GM21390 (cell line): ENCODE results near the gene ENOX1.

Experiments used
- ATAC-seq: cut with Tn5 transposase; IDR thresholded peaks from one replicate; pipeline ENCODE4 v1.9.1; 2021; ENCODE audit not compliant: unreplicated experiment

Gene ENOX1

DNA sequence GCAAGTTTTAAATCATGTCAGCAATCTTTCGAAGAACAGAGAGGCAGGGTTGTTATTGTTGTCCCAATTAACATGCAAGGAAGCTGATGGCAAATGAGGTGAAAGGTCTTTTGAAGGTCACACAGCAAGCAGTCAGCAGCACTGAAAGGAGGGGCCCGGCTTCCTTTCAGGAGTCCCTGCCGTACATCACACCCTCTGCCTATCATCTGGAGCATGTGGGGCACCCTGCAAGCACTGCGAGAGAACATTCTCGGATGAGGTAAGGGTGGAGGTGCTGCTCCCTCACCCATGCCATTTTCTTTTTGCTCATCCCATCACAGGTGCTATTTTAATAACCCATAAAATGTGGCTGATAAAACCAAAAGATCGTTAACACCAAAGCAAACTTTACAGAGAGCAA is 111.2 kb downstream of the ENOX1 start:
- no peak for ATAC-seq

DNA sequence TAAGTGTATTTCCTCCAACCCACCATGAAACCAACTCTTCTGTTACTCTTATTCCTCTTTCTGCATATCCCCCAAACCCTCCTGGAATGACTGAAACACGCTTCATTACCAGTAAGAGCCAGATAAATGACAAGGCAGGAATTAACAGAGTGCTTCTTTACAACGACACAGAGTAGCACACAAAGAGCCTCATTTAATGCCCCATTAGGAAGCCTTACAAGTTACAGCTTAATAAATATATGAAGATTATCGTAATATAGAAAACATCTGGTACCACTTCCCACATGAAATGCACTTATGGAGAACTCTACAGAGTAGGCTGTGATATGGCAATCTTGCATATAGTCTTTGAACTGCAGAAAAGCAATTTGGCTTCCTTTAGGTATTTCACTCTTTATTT is 116.8 kb downstream of the ENOX1 start:
- no peak for ATAC-seq

DNA sequence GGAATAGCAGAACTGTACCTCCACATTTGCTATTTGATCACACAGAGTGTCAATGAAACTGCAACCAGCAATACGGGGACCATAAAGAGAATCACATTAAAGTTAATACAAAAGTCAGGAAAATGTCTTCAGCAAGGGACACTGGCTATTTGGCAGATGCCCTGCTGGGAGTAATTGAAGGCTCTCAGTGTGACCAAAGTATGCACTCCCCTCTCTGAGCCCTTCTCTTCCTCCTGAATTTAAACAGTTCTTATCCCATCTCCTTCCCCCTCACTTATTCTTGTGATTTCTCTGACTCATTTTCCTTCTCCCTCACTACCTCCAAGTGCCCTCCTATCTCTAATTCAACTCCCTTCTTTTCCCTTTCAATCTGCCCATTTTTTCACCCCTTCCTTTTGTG is 117.7 kb downstream of the ENOX1 start:
- no peak for ATAC-seq

DNA sequence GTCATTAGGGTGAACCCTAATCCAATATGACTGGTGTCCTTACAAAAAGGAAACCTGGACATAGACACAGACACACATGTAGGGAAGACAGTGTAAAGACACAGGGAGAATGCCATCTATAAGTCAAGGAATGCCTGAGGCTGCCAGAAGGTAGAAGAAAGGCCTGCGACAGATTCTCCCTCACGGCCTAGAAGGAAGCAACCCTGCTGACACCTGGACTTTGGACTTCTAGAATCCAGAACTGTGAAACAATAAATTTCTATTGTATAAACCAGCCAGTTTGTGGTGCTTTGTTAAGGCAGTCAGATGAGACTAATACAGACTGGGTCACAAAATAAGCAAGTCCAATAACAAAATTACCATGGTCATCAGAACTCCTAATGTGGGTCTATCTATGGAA is 120.4 kb downstream of the ENOX1 start:
- ATAC-seq = no peak

DNA sequence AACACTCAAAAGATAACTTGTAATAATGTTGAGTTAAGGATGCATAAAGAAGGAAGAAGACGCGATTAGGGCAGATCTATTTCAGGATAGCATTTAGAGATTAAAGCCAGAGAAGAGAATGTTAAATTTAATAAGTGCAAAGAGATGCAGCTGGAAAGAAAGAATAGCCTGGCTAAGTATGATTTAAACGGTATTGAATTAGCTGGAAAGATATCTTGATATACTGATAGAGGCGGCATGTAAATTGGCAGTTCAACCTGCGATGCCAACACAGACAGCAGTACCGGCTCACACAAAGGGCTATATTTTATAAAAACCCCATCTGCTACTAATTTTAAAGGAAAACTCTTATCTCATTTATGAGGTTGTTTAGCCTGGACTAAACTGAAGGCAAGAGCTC is 121.4 kb downstream of the ENOX1 start:
- ATAC-seq = no peak

DNA sequence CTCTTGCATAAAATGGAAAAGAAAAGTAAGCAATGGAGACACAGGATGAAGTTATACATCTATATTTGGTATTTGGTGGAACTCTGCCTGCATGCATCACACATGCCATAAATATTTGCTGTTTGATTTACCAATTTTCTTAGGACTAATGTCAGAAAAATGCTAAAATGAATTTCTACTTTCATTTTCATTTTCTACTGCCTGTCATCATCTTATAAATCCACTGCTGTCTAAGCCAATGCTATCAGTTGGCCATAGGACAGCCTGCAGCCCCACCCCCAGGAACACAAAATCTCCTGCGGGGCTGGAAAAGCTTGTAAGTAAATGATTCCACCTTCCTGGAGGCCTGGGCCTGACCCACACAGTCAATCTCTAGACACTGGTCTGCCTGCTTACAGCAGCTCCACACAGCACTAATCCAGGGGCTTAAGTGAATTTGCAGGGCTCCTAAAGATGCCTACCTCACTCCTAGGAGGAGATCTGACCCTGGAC is 122.0 kb downstream of the ENOX1 start:
- ATAC-seq = no peak

DNA sequence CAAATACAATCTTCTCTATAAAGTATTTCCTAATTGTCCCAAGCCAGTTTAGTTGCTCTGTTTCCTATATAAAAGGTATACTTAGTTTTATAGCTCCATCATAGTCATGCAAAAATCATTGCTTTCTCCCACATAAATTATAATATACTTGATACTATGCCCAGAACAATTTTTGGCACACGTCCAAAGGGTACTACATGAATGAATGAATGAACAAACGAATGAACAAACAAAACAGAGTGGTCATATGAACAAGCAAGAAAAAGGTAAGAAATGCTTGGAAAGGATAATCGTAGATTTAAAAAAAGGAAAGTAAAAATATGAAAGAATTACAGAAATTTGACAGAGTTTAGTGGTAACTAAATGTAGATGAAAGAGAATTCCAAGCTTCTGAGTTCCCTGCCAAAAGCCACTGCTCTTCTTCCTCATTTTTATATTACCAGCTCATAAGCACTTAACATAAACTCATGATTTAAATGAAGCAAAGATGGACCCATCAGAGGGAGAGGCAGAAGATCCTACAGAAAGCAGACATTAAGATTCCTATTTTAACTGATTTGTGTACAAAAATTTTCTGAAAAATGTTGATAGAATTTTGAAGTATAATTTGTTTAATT is 123.2 kb downstream of the ENOX1 start:
- ATAC-seq = no peak

DNA sequence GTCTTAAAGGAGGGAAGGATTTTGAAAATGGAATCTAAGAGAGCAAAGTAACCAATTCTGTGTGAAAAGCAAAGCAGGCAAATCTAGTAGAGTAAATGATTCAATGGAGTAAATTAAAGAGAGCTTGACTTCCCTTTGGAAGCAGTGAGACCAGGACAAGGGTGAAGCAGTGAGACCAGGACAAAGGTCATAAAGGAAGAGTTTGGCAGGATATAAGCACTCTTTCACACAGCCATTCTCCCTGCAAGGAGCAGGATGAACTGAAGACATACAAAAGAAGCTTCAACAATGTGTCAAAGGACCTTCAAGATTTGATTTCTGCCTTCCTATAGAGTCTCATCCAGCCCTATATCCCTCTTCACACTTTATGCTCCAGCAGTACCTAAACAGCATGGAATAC is 123.8 kb downstream of the ENOX1 start:
- no peak for ATAC-seq

DNA sequence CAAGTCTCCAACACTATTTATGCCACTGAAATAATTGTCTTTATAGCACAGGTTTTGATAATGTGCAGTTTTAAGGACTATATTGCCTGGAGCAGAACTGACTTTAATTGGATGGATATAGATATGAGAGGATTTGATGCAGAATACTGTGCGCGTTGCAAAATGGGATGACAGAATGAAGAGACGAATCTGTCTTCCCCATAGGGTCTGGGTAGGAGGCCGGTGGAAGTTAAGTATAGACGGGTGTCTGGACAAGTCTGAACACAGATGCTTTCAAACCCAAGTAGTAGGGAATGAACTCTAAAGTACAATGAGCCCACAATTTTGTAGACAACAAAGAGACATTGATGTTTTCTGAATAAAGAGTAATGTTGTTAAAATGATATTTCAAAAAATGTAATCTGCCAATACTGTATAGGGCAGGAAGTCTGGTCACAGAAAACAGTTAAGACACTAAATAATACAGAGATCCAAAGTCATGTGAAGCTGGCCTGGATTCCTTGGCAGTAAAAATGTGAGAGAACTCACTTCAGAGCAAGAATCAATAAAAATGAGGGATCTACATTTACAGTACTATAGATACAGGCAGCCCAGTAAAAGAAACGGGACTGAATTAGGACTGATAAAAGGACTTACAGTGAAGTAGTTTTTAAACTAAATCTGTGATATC is 125.5 kb downstream of the ENOX1 start:
- ATAC-seq = no peak

DNA sequence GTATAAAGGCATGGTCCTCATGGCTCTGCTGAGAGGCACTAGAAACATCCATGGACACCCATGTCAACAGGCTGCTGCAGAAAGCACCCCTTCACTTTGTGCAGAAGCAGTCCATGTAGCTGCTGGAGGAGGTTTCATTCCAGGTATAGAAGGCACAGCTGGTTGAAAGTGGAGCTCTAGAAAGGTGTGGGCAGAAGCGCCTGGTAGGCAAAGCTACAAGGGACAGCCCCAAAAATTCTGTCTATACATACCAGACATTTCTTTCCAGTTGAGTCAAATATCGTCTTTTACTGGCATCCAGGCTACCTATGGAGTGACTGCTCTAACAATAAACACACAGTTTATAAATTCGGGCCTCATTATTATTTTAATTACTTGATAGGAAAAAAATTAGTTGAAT is 129.3 kb downstream of the ENOX1 start:
- no peak for ATAC-seq

DNA sequence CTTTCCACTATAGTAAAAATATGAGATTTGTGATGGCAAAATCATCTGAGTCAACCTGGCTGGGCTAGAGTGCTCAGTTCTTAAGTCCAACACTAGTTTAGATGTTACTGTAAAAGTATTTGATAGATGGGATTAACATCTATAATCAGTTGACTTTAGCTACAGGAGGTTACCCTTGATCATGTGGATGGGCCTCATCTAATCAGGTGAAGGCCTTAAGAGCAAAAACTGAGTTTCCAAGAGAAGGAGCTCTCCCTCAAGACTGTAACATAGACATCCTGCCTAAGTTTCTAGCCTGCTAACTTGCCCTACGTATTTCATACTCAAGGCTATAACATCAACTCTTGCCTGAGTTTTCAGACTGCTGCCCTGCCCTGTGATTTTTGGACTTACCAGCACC is 132.8 kb downstream of the ENOX1 start:
- no peak for ATAC-seq

DNA sequence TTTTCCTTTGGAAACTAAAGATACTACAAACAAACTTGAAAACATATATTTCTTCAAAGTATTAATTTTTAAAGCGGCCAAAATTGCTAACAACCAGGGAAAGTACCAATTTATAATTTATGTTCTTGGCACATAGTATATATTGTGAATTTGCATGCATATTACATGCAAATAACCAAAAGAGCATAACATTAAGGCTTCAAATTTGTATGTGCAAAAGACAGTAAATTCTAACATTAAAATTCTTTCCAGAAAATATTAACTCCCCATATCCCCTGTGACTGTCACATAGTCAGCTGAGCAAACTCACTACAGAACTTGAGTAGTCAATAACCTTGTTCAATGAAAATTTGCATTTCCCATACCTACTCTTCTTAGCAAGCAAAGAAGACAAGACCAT is 133.4 kb downstream of the ENOX1 start:
- no peak for ATAC-seq

DNA sequence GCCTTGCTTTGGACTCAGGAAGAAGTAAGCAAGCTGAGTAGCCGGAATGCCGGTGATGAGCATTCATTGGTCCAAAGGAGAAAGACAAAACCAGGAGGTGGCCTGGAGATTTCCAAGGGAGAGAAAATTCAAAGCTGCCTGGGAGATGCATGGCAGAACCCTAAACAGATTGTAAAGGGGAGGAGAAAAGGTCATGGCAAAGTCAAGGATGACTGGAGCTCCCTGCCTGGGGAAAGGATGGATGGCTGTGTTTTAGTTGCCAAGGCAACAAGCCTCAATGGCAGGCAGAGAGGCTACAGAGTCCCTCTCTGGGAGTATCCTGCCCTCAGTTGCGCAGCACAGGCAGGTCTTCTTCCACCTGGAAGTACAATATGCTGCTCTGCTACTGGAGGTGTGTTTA is 134.0 kb downstream of the ENOX1 start:
- ATAC-seq = no peak

DNA sequence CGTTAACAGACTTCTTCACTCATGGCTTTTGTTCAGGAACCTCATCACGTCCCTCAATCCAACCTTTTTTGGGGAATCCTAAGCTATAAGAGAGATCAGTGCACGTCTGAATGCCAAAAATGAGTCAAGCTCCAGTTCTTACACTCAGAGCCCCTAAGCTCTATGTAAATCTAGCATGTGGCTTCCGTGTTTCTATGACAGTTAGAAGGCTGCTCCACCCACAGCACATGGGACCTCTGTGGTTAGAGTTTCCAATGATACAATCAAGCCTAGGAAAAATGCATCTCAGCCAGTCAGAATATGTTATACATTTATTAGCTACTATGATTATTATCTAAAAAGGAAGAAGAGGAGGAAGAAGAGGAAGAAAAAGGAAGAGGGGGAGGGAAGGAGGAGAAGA is 135.9 kb downstream of the ENOX1 start:
- ATAC-seq = no peak

DNA sequence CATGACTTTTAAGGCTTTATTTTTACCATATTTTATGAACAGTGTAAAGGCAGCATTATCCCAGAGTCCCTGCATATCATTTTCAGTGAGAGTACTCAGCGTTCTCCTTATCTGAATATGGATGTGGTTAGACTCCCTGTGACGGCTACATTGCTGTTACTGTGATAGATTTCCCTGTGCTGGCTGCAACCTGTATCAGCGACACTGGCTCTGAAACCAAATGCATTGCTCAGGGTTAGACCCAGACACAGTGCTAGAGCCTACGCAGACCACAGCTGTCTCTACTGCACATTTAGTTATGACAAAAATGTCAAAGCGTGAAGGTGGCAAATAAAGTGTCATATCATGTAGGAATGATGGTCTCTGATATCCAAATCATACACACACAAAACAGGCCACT is 138.0 kb downstream of the ENOX1 start:
- ATAC-seq = no peak

DNA sequence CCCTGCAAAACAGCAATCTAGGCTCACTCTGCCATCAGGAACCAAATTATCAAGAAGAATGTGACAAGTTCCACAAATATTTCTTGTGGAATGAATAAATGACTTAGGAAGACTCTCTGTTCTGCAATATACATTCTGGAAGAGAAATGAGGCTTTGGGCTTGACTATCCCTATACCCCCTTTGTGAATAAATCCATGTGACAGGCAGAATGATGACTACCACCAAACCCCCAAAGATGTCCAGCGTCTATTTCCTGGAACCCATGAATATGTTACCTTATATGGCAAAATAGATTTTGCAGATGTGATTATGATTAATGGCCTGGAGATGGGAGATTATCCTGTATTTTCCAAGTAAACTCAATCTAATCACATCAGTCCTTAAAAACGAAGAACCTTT is 139.3 kb downstream of the ENOX1 start:
- no peak for ATAC-seq

DNA sequence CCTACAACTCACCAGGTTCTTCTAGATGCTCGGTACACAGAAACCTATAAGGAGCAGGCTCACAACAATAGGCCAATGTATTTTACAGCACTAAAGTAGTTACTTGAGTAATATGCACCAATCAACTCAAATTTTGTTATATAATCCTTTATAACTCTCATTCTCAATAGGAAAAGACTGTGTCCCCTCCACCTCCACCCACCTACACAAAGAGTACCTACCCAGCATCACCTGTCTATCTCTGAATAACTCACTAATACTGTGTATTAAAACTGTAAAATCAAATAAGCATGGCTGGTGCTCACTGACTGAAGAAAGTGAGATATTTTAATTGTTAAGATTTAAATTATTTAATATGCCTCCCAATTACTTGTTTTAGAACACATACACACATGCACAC is 146.3 kb downstream of the ENOX1 start:
- no peak for ATAC-seq

DNA sequence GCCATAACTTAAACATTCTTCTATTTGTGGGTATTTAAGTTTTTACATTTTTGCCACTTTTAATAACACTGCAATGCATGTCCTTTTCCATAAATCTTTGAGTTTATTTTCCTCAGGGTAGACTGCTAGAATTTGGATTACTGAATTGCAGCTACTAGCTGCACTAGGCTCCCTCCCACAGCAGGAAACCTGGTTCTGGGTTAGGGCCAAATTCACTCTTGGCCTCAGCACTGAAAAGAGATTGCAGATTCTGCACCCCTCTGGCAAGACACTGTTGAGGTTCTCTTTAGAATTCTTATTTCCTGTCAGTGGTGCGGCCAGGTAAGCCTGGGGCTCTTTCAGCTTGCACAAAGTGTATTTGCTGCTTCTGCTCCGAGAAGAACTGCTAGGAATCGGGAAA is 155.7 kb downstream of the ENOX1 start:
- ATAC-seq = no peak

DNA sequence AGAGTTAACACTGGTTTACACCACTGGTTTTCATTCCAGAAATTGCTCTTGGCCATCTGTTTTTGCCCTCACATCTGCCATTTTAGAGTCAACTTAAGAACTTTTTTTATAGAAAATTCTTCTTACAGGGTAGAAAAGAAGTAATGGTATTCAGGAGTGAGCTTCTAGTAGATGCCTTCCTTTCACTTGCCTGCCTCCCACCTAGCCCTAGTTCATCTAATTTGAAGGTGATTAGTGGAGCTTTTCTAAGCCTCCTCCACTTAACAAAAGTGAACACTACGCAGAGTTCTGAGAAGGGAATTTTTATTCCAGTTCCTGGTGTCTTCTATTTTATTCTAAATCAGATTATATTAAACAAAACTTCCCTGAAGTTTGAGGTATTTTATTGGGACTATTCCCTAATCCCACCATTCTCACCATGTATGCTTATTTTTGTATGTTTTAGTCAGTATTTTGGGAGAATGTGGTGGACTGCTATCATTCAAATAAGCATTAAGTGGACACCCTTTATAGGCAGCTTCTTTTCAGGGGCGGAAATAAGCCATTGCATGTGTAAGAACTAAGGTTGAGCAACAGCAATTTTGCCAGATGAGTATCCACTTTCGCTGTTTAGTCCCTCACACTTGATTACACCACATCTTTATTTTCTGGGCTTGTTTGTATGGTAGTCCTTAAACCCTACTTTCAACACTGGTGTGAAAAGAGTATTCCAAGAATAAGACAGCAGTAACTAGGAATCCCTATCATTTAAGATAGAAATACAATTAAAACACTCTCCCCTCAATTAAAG is 156.9 kb downstream of the ENOX1 start:
- ATAC-seq = no peak

DNA sequence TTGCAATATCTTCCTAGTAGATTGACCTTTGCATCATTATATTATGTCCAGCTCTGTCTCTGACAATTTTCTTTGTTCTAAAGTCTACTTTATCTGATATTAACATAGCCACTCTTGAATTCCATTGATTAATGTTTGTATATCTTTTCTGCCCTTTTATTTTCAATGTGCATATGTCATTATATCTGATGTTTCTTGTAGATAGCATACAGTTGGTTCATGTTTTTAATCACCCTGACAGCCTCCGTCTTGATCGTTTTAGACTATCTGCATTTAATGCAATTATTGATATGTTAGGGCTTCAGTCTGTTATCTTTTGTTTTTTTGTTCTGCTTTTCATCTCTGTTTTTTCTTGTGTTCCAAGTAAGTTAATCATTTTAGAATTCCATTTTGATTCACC is 159.8 kb downstream of the ENOX1 start:
- ATAC-seq = no peak

DNA sequence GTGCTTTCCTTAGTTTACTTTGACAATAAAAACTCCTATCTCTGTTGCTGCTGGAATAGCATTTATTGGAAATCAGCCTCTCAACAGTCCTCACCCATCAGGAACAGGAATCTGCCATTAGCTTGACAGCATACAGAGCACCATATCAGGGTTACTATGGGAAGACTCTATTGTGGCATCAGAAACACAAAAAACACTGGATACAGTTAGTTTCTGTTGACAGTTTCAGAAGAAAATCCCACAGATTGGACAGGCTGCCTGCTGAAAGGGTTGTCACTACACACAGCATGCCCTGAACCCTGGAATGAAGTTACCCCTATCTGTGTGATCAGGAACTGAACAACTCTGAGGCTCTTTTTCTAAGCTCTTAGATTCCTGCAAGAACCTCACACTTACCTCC is 172.7 kb downstream of the ENOX1 start:
- no peak for ATAC-seq
